ENCODE measurements around the gene KLK12.

DNA sequence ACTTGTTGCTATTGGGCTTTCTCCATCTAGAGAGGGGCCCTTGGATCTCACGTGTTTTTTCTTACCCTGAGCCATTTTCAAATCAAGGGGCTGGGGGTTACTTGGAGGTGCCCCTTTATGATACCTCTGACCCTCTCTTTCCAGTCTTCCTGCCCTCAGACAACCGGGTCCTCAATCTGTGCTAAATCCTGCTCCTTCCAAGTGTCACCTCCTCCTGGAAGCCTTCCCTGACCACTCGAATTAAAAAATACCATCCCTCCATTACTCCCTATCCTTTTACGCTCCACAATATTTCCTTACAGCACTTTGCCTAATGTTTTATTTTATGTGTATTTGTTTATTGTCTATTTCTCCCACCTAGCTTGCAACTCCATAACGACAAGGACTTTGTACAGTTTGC is 36.7 kb downstream of the KLK12 start:
- TF ChIP-seq POLR2A (IDR thresholded peaks at IDR 0.05) = no peak
- TF ChIP-seq, protein P1, sequence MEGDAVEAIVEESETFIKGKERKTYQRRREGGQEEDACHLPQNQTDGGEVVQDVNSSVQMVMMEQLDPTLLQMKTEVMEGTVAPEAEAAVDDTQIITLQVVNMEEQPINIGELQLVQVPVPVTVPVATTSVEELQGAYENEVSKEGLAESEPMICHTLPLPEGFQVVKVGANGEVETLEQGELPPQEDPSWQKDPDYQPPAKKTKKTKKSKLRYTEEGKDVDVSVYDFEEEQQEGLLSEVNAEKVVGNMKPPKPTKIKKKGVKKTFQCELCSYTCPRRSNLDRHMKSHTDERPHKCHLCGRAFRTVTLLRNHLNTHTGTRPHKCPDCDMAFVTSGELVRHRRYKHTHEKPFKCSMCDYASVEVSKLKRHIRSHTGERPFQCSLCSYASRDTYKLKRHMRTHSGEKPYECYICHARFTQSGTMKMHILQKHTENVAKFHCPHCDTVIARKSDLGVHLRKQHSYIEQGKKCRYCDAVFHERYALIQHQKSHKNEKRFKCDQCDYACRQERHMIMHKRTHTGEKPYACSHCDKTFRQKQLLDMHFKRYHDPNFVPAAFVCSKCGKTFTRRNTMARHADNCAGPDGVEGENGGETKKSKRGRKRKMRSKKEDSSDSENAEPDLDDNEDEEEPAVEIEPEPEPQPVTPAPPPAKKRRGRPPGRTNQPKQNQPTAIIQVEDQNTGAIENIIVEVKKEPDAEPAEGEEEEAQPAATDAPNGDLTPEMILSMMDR (IDR thresholded peaks at IDR 0.05) = no peak
